ENCODE measurements around the gene GIMAP2. TPM values are rescaled to one million over a fixed set of nuclear protein-coding genes. Genes with fewer than 3 reads are reported as not detected.

GIMAP2 gene
- total and polyA plus RNA-seq, 2 donors (not counting 1 experiment from before 2014, with no cell fraction given) = 1.4 to 13.9 TPM

- no peak overlapping the region for H3K9ac ChIP-seq (ENCODE audit: insufficient read depth, low read length)
- no peak for TF ChIP-seq CTCF (conservative IDR thresholded peaks at IDR 0.05 in 1 of 2, IDR thresholded peaks at IDR 0.05 in 1 of 2; ENCODE audit: low read depth in 1 of 2, low read length in 2 of 2)
- no peak for TF ChIP-seq EZH2 (IDR thresholded peaks at IDR 0.05; ENCODE audit: low read length, missing control alignments)
- DNase-seq (ENCODE audit: low read depth in 2 of 2) = no peak
- no peaks in the 10 kb centered on the region for H4K20me1 ChIP-seq (ENCODE audit: control insufficient read depth, extremely low read depth, insufficient read depth, low read length)
- no peak overlapping the region for H3K27ac ChIP-seq (ENCODE audit: insufficient read depth, low read length)
- H3K4me2 ChIP-seq (ENCODE audit: extremely low read depth, insufficient read depth, low read length) = no peak overlapping the region
- H3K4me1 ChIP-seq (ENCODE audit: control insufficient read depth, extremely low read depth, insufficient read depth, low read length) = no peaks in the 10 kb centered on the region
- no peaks in the 10 kb centered on the region for H3K9me3 ChIP-seq (ENCODE audit: control insufficient read depth, insufficient read depth, low read depth, low read length)
- no peaks in the 10 kb centered on the region for H3K79me2 ChIP-seq (ENCODE audit: control insufficient read depth, insufficient read depth, low read length)
- no peaks in the 10 kb centered on the region for H3K36me3 ChIP-seq (ENCODE audit: control insufficient read depth, insufficient read depth, low read length)
- no peaks in the 10 kb centered on the region for H3K27me3 ChIP-seq (ENCODE audit: control insufficient read depth, insufficient read depth, low read length)
- H3K4me3 ChIP-seq (replicated peaks in 1 of 4; ENCODE audit: control extremely low read depth in 1 of 4, insufficient read depth in 1 of 4, low read depth in 3 of 4, low read length in 4 of 4) = no peak overlapping the region
- no peak overlapping the region for H2AFZ ChIP-seq (ENCODE audit: low read length)
Measured at GRCh38 chr7:150654692-150655091, 30.8 kb upstream of the GIMAP2 start.

- Histone ChIP-seq H2AFZ (ENCODE audit: low read length) (no peak overlapping the region), H3K4me1 (ENCODE audit: control insufficient read depth, extremely low read depth, insufficient read depth, low read length) (no peaks in the 10 kb centered on the region)
- TF ChIP-seq EZH2 (IDR thresholded peaks at IDR 0.05; ENCODE audit: low read length, missing control alignments) = no peak
- no peak for TF ChIP-seq CTCF (conservative IDR thresholded peaks at IDR 0.05 in 1 of 2, IDR thresholded peaks at IDR 0.05 in 1 of 2; ENCODE audit: low read depth in 1 of 2, low read length in 2 of 2)
Measured at GRCh38 chr7:150656047-150656446, 29.5 kb upstream of the GIMAP2 start.

GRCh38 chr7:150657526-150657925 is 28.0 kb upstream of the GIMAP2 start:
- Histone ChIP-seq H3K27ac (ENCODE audit: insufficient read depth, low read length) (no peak overlapping the region), H3K36me3 (ENCODE audit: control insufficient read depth, insufficient read depth, low read length) (no peaks in the 10 kb centered on the region), H3K9me3 (ENCODE audit: control insufficient read depth, insufficient read depth, low read depth, low read length) (no peaks in the 10 kb centered on the region), H2AFZ (ENCODE audit: low read length) (no peak overlapping the region), H3K79me2 (ENCODE audit: control insufficient read depth, insufficient read depth, low read length) (no peaks in the 10 kb centered on the region), H3K4me1 (ENCODE audit: control insufficient read depth, extremely low read depth, insufficient read depth, low read length) (no peaks in the 10 kb centered on the region), H3K9ac (ENCODE audit: insufficient read depth, low read length) (no peak overlapping the region), H3K4me3 (replicated peaks in 1 of 4; ENCODE audit: control extremely low read depth in 1 of 4, insufficient read depth in 1 of 4, low read depth in 3 of 4, low read length in 4 of 4) (no peak overlapping the region), H3K4me2 (ENCODE audit: extremely low read depth, insufficient read depth, low read length) (no peak overlapping the region), H4K20me1 (ENCODE audit: control insufficient read depth, extremely low read depth, insufficient read depth, low read length) (no peaks in the 10 kb centered on the region), H3K27me3 (ENCODE audit: control insufficient read depth, insufficient read depth, low read length) (no peaks in the 10 kb centered on the region)
- no peak for TF ChIP-seq EZH2 (IDR thresholded peaks at IDR 0.05; ENCODE audit: low read length, missing control alignments)
- no peak for TF ChIP-seq CTCF (conservative IDR thresholded peaks at IDR 0.05 in 1 of 2, IDR thresholded peaks at IDR 0.05 in 1 of 2; ENCODE audit: low read depth in 1 of 2, low read length in 2 of 2)
- DNase-seq (ENCODE audit: low read depth in 2 of 2) = no peak

More at GRCh38 chr7:150656047-150656446, 29.5 kb upstream of the GIMAP2 start:
- Histone ChIP-seq H3K27ac (ENCODE audit: insufficient read depth, low read length) (no peak overlapping the region), H3K9me3 (ENCODE audit: control insufficient read depth, insufficient read depth, low read depth, low read length) (no peaks in the 10 kb centered on the region), H3K27me3 (ENCODE audit: control insufficient read depth, insufficient read depth, low read length) (no peaks in the 10 kb centered on the region), H3K4me3 (replicated peaks in 1 of 4; ENCODE audit: control extremely low read depth in 1 of 4, insufficient read depth in 1 of 4, low read depth in 3 of 4, low read length in 4 of 4) (no peak overlapping the region), H3K9ac (ENCODE audit: insufficient read depth, low read length) (no peak overlapping the region), H3K4me2 (ENCODE audit: extremely low read depth, insufficient read depth, low read length) (no peak overlapping the region), H3K79me2 (ENCODE audit: control insufficient read depth, insufficient read depth, low read length) (no peaks in the 10 kb centered on the region), H4K20me1 (ENCODE audit: control insufficient read depth, extremely low read depth, insufficient read depth, low read length) (no peaks in the 10 kb centered on the region), H3K36me3 (ENCODE audit: control insufficient read depth, insufficient read depth, low read length) (no peaks in the 10 kb centered on the region)
- no peak for DNase-seq (ENCODE audit: low read depth in 2 of 2)

Measured in fibroblast of lung (primary cell).